ENCODE measurements around the gene PCYOX1L. TPM values are rescaled to one million over a fixed set of nuclear protein-coding genes. Genes with fewer than 3 reads are reported as not detected.

The PCYOX1L gene
- polyA plus RNA-seq, 2 of the 4 experiments (the other 2 are of a cell fraction), result 2.1 to 6.7 TPM

- 54% methylated on average over 4 of the region's 4 CpGs for WGBS (ENCODE audit: missing lambda C conversion rate)
- CTCF ChIA-PET, result interaction anchor here (0.6 to 44.9 kb wide), 24 partner anchors 14 to 535 kb away, joined by 3 to 1709 read pairs (median 5); partner anchors contain the start of genes CSNK1A1, GRPEL2, IL17B and PCYOX1L
Observed at GRCh38 chr5:149372076-149372795, 14.4 kb downstream of the PCYOX1L start.

GRCh38 chr5:149372932-149373331 is 15.1 kb downstream of the PCYOX1L start:
- POLR2A ChIA-PET, result interaction anchor here (1.2 kb wide), 1 partner anchor 178 kb away, joined by 4 read pairs; the partner anchor contains the start of gene CSNK1A1
- H3K27ac ChIP-seq, result no peak overlapping the region
- DNase-seq (ENCODE audit: low read depth in 1 of 2, low spot score in 1 of 2) (no peak), ATAC-seq (no peak), FAIRE-seq (no peak)
- no peaks in the 10 kb centered on the region for H3K9me3 ChIP-seq
- no peak for TF ChIP-seq TP53 (CRISPR knock-in tag; IDR thresholded peaks at IDR 0.05)
- TF ChIP-seq HOXA7 (CRISPR knock-in tag; IDR thresholded peaks at IDR 0.05), result no peak
- TF ChIP-seq CEBPB (IDR thresholded peaks at IDR 0.05), result no peak
- TF ChIP-seq PHF8 (IDR thresholded peaks at IDR 0.05; ENCODE audit: borderline replicate concordance, low read depth), result no peak
- no peak for TF ChIP-seq EP300 (IDR thresholded peaks at IDR 0.05)
- H3K4me1 ChIP-seq, result peaks cover under 1% of the 10 kb centered on the region; the same call in 1 of the 3 replicates
- H3K4me3 ChIP-seq, result no peak overlapping the region
- WGBS (ENCODE audit: missing lambda C conversion rate), result 70% methylated on average over 3 of the region's 3 CpGs
- no peak overlapping the region for H3K4me2 ChIP-seq
- CTCF ChIA-PET, result interaction anchor here (1.1 to 44.9 kb wide), 8 partner anchors 13 to 479 kb away, joined by 3 to 1709 read pairs (median 87); partner anchors contain the start of genes IL17B and PCYOX1L

More at GRCh38 chr5:149372076-149372795, 14.4 kb downstream of the PCYOX1L start:
- Histone ChIP-seq H3K4me3 (no peak overlapping the region), H3K9me3 (no peaks in the 10 kb centered on the region), H3K27ac (no peak overlapping the region), H3K4me1 (peaks cover 4% of the 10 kb centered on the region; the same call in 1 of the 3 replicates), H3K4me2 (no peak overlapping the region)
- ATAC-seq (no peak), FAIRE-seq (no peak), DNase-seq (ENCODE audit: low read depth in 1 of 2, low spot score in 1 of 2) (no peak)
- POLR2A ChIA-PET, result interaction anchor here (1.2 kb wide), 2 partner anchors 27 to 179 kb away, joined by 4 read pairs; partner anchors contain the start of genes CSNK1A1 and GRPEL2
- TF ChIP-seq SMC3 (IDR thresholded peaks at IDR 0.05) (no peak), ZC3H11A (IDR thresholded peaks at IDR 0.05) (no peak), RNF2 (IDR thresholded peaks at IDR 0.05; ENCODE audit: borderline replicate concordance, low read depth) (no peak), CBX8 (IDR thresholded peaks at IDR 0.05) (no peak), CHD2 (IDR thresholded peaks at IDR 0.05; ENCODE audit: low read length, partially characterized antibody) (no peak), MYC (IDR thresholded peaks at IDR 0.05; ENCODE audit: borderline replicate concordance, low read length) (no peak), CTCF (IDR thresholded peaks at IDR 0.05) (no peak), JUN (IDR thresholded peaks at IDR 0.05) (no peak), NPAS2 (CRISPR knock-in tag; IDR thresholded peaks at IDR 0.05; ENCODE audit: borderline replicate concordance) (no peak), BCL3 (IDR thresholded peaks at IDR 0.05) (no peak), EHF (CRISPR knock-in tag; IDR thresholded peaks at IDR 0.05) (no peak)

GRCh38 chr5:149374303-149374702 is 16.5 kb downstream of the PCYOX1L start:
- CTCF ChIA-PET, result interaction anchor here (3.2 to 44.9 kb wide), 5 partner anchors 11 to 190 kb away, joined by 16 to 1709 read pairs (median 232); partner anchors contain the start of genes IL17B and PCYOX1L
- Histone ChIP-seq H3K4me3 (no peak overlapping the region), H3K9me3 (no peaks in the 10 kb centered on the region), H3K4me2 (no peak overlapping the region), H3K27ac (no peak overlapping the region), H3K4me1 (no peaks in the 10 kb centered on the region)
- FAIRE-seq, result no peak
- no peak for DNase-seq (ENCODE audit: low read depth in 1 of 2, low spot score in 1 of 2)
- no peak for ATAC-seq
- no peak for TF ChIP-seq KDM1A (IDR thresholded peaks at IDR 0.05; ENCODE audit: low read depth)
- TF ChIP-seq TP53 (CRISPR knock-in tag; IDR thresholded peaks at IDR 0.05), result no peak
- no peak for TF ChIP-seq POLR2A (IDR thresholded peaks at IDR 0.05; ENCODE audit: low read length)
- TF ChIP-seq MAZ (IDR thresholded peaks at IDR 0.05; ENCODE audit: borderline replicate concordance, low read depth, low read length), result no peak
- no peak for TF ChIP-seq SREBF2 (IDR thresholded peaks at IDR 0.05)
- no peak for TF ChIP-seq NR3C1 (IDR thresholded peaks at IDR 0.05)
- TF ChIP-seq E2F6 (IDR thresholded peaks at IDR 0.05; ENCODE audit: borderline replicate concordance, low read depth), result no peak
- no peak for TF ChIP-seq HMGXB4 (CRISPR knock-in tag; IDR thresholded peaks at IDR 0.05; ENCODE audit: borderline replicate concordance)
- TF ChIP-seq RCOR1 (IDR thresholded peaks at IDR 0.05; ENCODE audit: low read depth, low read length), result no peak
- TF ChIP-seq JUN (IDR thresholded peaks at IDR 0.05), result no peak
- no peak for TF ChIP-seq NFE2L2 (conservative IDR thresholded peaks at IDR 0.05; ENCODE audit: low read length)
- TF ChIP-seq EP300 (IDR thresholded peaks at IDR 0.05), result no peak
- no peak for TF ChIP-seq ELK1 (IDR thresholded peaks at IDR 0.05; ENCODE audit: low read depth, low read length)
- no peak for TF ChIP-seq RARB (CRISPR knock-in tag; IDR thresholded peaks at IDR 0.05)
- TF ChIP-seq CBX2 (IDR thresholded peaks at IDR 0.05; ENCODE audit: borderline replicate concordance, low read depth), result no peak
- 88% methylated on average over 20 of the region's 20 CpGs for WGBS (ENCODE audit: missing lambda C conversion rate)
- POLR2A ChIA-PET, result no interaction called here
